Liver (tissue), 9 donors: Measurements from ENCODE around the gene PTPN6. TPM values are rescaled to one million over a fixed set of nuclear protein-coding genes. Genes with fewer than 3 reads are reported as not detected.

Experiments
- DNase-seq: peaks from one replicate; pipeline ENCODE4 v3.0.0-alpha.2; 2017; ENCODE audit warnings: low spot score
- H3K27ac ChIP-seq, 2 donors: one replicate each; pipeline ENCODE4 v1.7.0; 2013; ENCODE audit warnings: inconsistent platforms in 2 of 2, low read length in 2 of 2, control low read depth in 1 of 2, low read depth in 1 of 2, mild to moderate bottlenecking in 1 of 2
- H3K27me3 ChIP-seq, 4 donors: one replicate each; pipeline versions ENCODE4 v1.6.1 to v1.7.0; 2013; ENCODE audit warnings: low read length in 3 of 4, inconsistent platforms in 1 of 4, mild to moderate bottlenecking in 1 of 4, moderate library complexity in 1 of 4; ENCODE audit not compliant: control insufficient read depth in 4 of 4, insufficient read depth in 4 of 4
- H3K36me3 ChIP-seq, 4 donors: one replicate each; pipeline versions ENCODE4 v1.6.1 to v1.7.0; 2013; ENCODE audit warnings: low read length in 3 of 4, mild to moderate bottlenecking in 3 of 4, low read depth in 1 of 4, moderate library complexity in 1 of 4; ENCODE audit not compliant: control insufficient read depth in 4 of 4, insufficient read depth in 3 of 4
- H3K4me1 ChIP-seq, 4 donors: one replicate each; pipeline versions ENCODE4 v1.6.1 to v1.7.0; 2013; ENCODE audit warnings: low read length in 3 of 4, mild to moderate bottlenecking in 3 of 4, moderate library complexity in 1 of 4; ENCODE audit not compliant: control insufficient read depth in 4 of 4, insufficient read depth in 4 of 4
- H3K4me3 ChIP-seq, 3 donors: one replicate each; pipeline versions ENCODE4 v1.6.1 to v1.7.0; 2013; ENCODE audit warnings: low read length in 3 of 3, control low read depth in 1 of 3, low read depth in 1 of 3, mild to moderate bottlenecking in 1 of 3
- H3K9ac ChIP-seq, 2 donors: one replicate each; pipeline ENCODE4 v1.7.0; 2013; ENCODE audit warnings: low read length in 2 of 2, mild to moderate bottlenecking in 2 of 2, moderate library complexity in 2 of 2, control low read depth in 1 of 2, low read depth in 1 of 2
- H3K9me3 ChIP-seq, 4 donors: one replicate each; pipeline versions ENCODE4 v1.6.1 to v1.7.0; 2013; ENCODE audit warnings: low read length in 3 of 4; ENCODE audit not compliant: control insufficient read depth in 4 of 4
- ATF3 ChIP-seq: IDR thresholded peaks from 2 replicates; pipeline ENCODE4 v1.6.1; 2016; ENCODE audit warnings: antibody characterized with exemption
- CTCF ChIP-seq: fragments of 150-350 bp; IDR thresholded peaks from 2 replicates; pipeline ENCODE4 v1.5.1; 2017; ENCODE audit warnings: improper control_type of control experiment, low read depth, low read length; ENCODE audit not compliant: missing input control
- EGR1 ChIP-seq, 2 donors: IDR thresholded peaks; 2 replicates each; pipeline ENCODE4 v1.6.1; 2016 to 2018; ENCODE audit warnings: antibody characterized with exemption in 2 of 2, low read depth in 2 of 2
- FOXA1 ChIP-seq: IDR thresholded peaks from 2 replicates; pipeline ENCODE4 v1.6.1; 2016; ENCODE audit warnings: antibody characterized with exemption
- FOXA2 ChIP-seq: IDR thresholded peaks from 2 replicates; pipeline ENCODE4 v1.6.1; 2016; ENCODE audit warnings: antibody characterized with exemption
- GABPA ChIP-seq, 2 donors: IDR thresholded peaks in 1 of 2; conservative IDR thresholded peaks in 1 of 2; 2 replicates each; pipeline ENCODE4 v1.6.1; 2016; ENCODE audit warnings: antibody characterized with exemption in 2 of 2, mild to moderate bottlenecking in 1 of 2, moderate library complexity in 1 of 2
- HNF4A ChIP-seq, 2 donors: conservative IDR thresholded peaks; 2 replicates each; pipeline ENCODE4 v1.6.1; 2016; ENCODE audit warnings: antibody characterized with exemption in 2 of 2, mild to moderate bottlenecking in 2 of 2
- HNF4G ChIP-seq: IDR thresholded peaks from 2 replicates; pipeline ENCODE4 v1.6.1; 2016; ENCODE audit warnings: antibody characterized with exemption
- JUND ChIP-seq, 2 donors: IDR thresholded peaks; 2 replicates each; pipeline ENCODE4 v1.6.1; 2016; ENCODE audit warnings: antibody characterized with exemption in 2 of 2
- MAX ChIP-seq: IDR thresholded peaks from 2 replicates; pipeline ENCODE4 v1.6.1; 2016; ENCODE audit warnings: antibody characterized with exemption
- NR2F2 ChIP-seq: IDR thresholded peaks from 2 replicates; pipeline ENCODE4 v1.6.1; 2016; ENCODE audit warnings: antibody characterized with exemption
- RAD21 ChIP-seq, 2 donors: IDR thresholded peaks; 2 replicates each; pipeline ENCODE4 v1.6.1; 2016; ENCODE audit warnings: antibody characterized with exemption in 2 of 2, mild to moderate bottlenecking in 2 of 2
- REST ChIP-seq: IDR thresholded peaks from 2 replicates; pipeline ENCODE4 v1.6.1; 2016; ENCODE audit warnings: antibody characterized with exemption, mild to moderate bottlenecking
- RXRA ChIP-seq, 2 donors: IDR thresholded peaks; 2 replicates each; pipeline ENCODE4 v1.6.1; 2017 to 2018; ENCODE audit warnings: antibody characterized with exemption in 2 of 2, mild to moderate bottlenecking in 1 of 2
- SP1 ChIP-seq: IDR thresholded peaks from 2 replicates; pipeline ENCODE4 v1.6.1; 2018; ENCODE audit warnings: antibody characterized with exemption, mild to moderate bottlenecking
- TAF1 ChIP-seq: conservative IDR thresholded peaks from 2 replicates; pipeline ENCODE4 v1.6.1; 2016; ENCODE audit warnings: antibody characterized with exemption, mild to moderate bottlenecking
- YY1 ChIP-seq: IDR thresholded peaks from 2 replicates; pipeline ENCODE4 v1.6.1; 2016; ENCODE audit warnings: antibody characterized with exemption, mild to moderate bottlenecking
- ZBTB33 ChIP-seq: IDR thresholded peaks from 2 replicates; pipeline ENCODE4 v1.6.1; 2016; ENCODE audit warnings: antibody characterized with exemption
- WGBS: extraction: QIAGEN DNeasy Blood & Tissue Kit; methylation state at CpG from one replicate; pipeline ENCODE4 v1.1.7; 2013; 5-methylcytosine and 5-hydroxymethylcytosine counted together
- polyA plus RNA-seq, 2 donors: library from polyadenylated mRNA; stranded (reverse) in 1 of 2; unstranded in 1 of 2; fragments of 200-250 nt in 1 of 2; fragments of >200 nt in 1 of 2; fragmentation: Nextera tagmentation in 1 of 2; extraction: Ambion mirVana in 1 of 2; gene quantifications; one replicate each; pipeline versions ENCODE4 v1.2.1 to v1.2.3, GENCODE V29; 2013 to 2015
- total RNA-seq, 2 donors: library from RNA; depleted of rRNA; stranded (reverse); fragments of >200 nt; gene quantifications; one replicate each; pipeline ENCODE4 v1.2.3, GENCODE V29; 2014
- donor health status: healthy.
- donor health status: healthy.
- donor health status: healthy.
- donor health status: healthy.
- donor health status: healthy.

Gene PTPN6
- total and polyA plus RNA-seq, 4 donors: 15.2 to 41.0 (median 19.6) TPM

GRCh38 chr12:6921539-6921938 lies 29.6 kb upstream of the PTPN6 start (continued):
- TF ChIP-seq REST: no peak
- no peak for TF ChIP-seq MAX
- TF ChIP-seq FOXA1: no peak
- TF ChIP-seq GABPA (IDR thresholded peaks at IDR 0.05 in 1 of 2, conservative IDR thresholded peaks at IDR 0.05 in 1 of 2): no peak
- no peak for TF ChIP-seq FOXA2
- TF ChIP-seq JUND (IDR thresholded peaks at IDR 0.05): no peak

GRCh38 chr12:6921996-6922946 lies 28.9 kb upstream of the PTPN6 start:
- no peak for TF ChIP-seq JUND (IDR thresholded peaks at IDR 0.05)
- no peak for TF ChIP-seq TAF1
- no peak for TF ChIP-seq RXRA (IDR thresholded peaks at IDR 0.05)
- no peak for TF ChIP-seq YY1
- no peak for TF ChIP-seq NR2F2
- TF ChIP-seq MAX: no peak
- TF ChIP-seq RAD21 (IDR thresholded peaks at IDR 0.05): no peak
- TF ChIP-seq HNF4A (conservative IDR thresholded peaks at IDR 0.05): no peak
- no peak for TF ChIP-seq GABPA (IDR thresholded peaks at IDR 0.05 in 1 of 2, conservative IDR thresholded peaks at IDR 0.05 in 1 of 2)
- TF ChIP-seq HNF4G: no peak
- TF ChIP-seq ATF3: no peak
- TF ChIP-seq CTCF: no peak
- no peak for TF ChIP-seq FOXA2
- no peak for TF ChIP-seq SP1
- TF ChIP-seq EGR1 (IDR thresholded peaks at IDR 0.05; ENCODE audit: low read depth in 2 of 2): no peak
- TF ChIP-seq FOXA1: no peak
- TF ChIP-seq ZBTB33: no peak
- TF ChIP-seq REST: no peak
- DNase-seq: no peak
- H3K4me3 ChIP-seq: no peak overlapping the region
- H3K4me1 ChIP-seq: peaks cover 9 to 38% (median 34%) of the 10 kb centered on the region in 4 donors
- no peaks in the 10 kb centered on the region for H3K9me3 ChIP-seq
- 82% methylated on average over 9 of the region's 9 CpGs for WGBS
- no peak overlapping the region for H3K9ac ChIP-seq
- H3K36me3 ChIP-seq: no peaks in the 10 kb centered on the region
- H3K27me3 ChIP-seq: no peaks in the 10 kb centered on the region
- no peak overlapping the region for H3K27ac ChIP-seq
